GM19025 (cell line): ENCODE measurements around the gene RAB10.

Experiments
- ATAC-seq: cut with Tn5 transposase; IDR thresholded peaks from one replicate; pipeline ENCODE4 v1.9.1; 2021; ENCODE audit warnings: mild to moderate bottlenecking, low read depth, moderate library complexity; ENCODE audit not compliant: unreplicated experiment

RAB10 gene

GRCh38 chr2:26175466-26176278 is 141.8 kb downstream of the RAB10 start:
- ATAC-seq = no peak

GRCh38 chr2:26176279-26176615 is 142.4 kb downstream of the RAB10 start:
- ATAC-seq = no peak

- ATAC-seq = no peak
Measured at GRCh38 chr2:26177122-26177521, 143.2 kb downstream of the RAB10 start.

- no peak for ATAC-seq
Measured at GRCh38 chr2:26178246-26178645, 144.4 kb downstream of the RAB10 start.

GRCh38 chr2:26178746-26179436 is 145.0 kb downstream of the RAB10 start:
- ATAC-seq = no peak

GRCh38 chr2:26179446-26179913 is 145.6 kb downstream of the RAB10 start:
- ATAC-seq = no peak

- no peak for ATAC-seq
Measured at GRCh38 chr2:26182441-26182840, 148.6 kb downstream of the RAB10 start.

GRCh38 chr2:26182887-26183630 is 149.2 kb downstream of the RAB10 start:
- no peak for ATAC-seq

GRCh38 chr2:26184121-26184520 is 150.2 kb downstream of the RAB10 start:
- ATAC-seq = no peak

- peak; percentile 85 for ATAC-seq
Measured at GRCh38 chr2:26184555-26185303, 150.8 kb downstream of the RAB10 start.

GRCh38 chr2:26185304-26185928 is 151.5 kb downstream of the RAB10 start:
- ATAC-seq = no peak

GRCh38 chr2:26185954-26186770 is 152.3 kb downstream of the RAB10 start:
- no peak for ATAC-seq
